Endodermal cell (in vitro differentiated cells): ENCODE measurements around the gene NUCKS1. TPM values are rescaled to one million over a fixed set of nuclear protein-coding genes. Genes with fewer than 3 reads are reported as not detected.

ENCODE experiments used
- DNase-seq: peaks from one replicate; pipeline ENCODE4 v3.0.0-alpha.2; 2017
- H3K27ac ChIP-seq: 2 replicates; pipeline ENCODE4 v1.5.1; 2013; ENCODE audit warnings: mild to moderate bottlenecking, low read depth, low read length, moderate library complexity
- H3K27me3 ChIP-seq: 2 replicates; pipeline ENCODE4 v1.6.1; 2013; ENCODE audit warnings: mild to moderate bottlenecking, low read length, moderate library complexity; ENCODE audit not compliant: insufficient read depth, control insufficient read depth, poor library complexity, severe bottlenecking
- H3K36me3 ChIP-seq: 2 replicates; pipeline ENCODE4 v1.7.0; 2013; ENCODE audit warnings: mild to moderate bottlenecking, low read length, moderate library complexity; ENCODE audit not compliant: control insufficient read depth, insufficient read depth
- H3K4me1 ChIP-seq: one replicate; pipeline ENCODE4 v1.7.0; 2013; ENCODE audit warnings: low read length; ENCODE audit not compliant: control insufficient read depth, insufficient read depth
- H3K4me3 ChIP-seq: 2 replicates; pipeline ENCODE4 v1.5.1; 2013; ENCODE audit warnings: mild to moderate bottlenecking, low read length, moderate library complexity
- H3K9ac ChIP-seq: 2 replicates; pipeline ENCODE4 v1.6.1; 2013; ENCODE audit warnings: mild to moderate bottlenecking, low read length, moderate library complexity; ENCODE audit not compliant: poor library complexity, severe bottlenecking; ENCODE audit errors: extremely low read depth
- H3K9me3 ChIP-seq: 2 replicates; pipeline ENCODE4 v1.6.1; 2013; ENCODE audit warnings: mild to moderate bottlenecking, low read length, moderate library complexity; ENCODE audit not compliant: control insufficient read depth
- H3K27ac Mint-ChIP-seq: 2 replicates; pipeline ENCODE4 v1.8.0; 2020; ENCODE audit warnings: mixed read lengths
- H3K27me3 Mint-ChIP-seq: 2 replicates; pipeline ENCODE4 v1.8.0; 2021; ENCODE audit warnings: mild to moderate bottlenecking, mixed read lengths; ENCODE audit not compliant: insufficient read depth
- H3K36me3 Mint-ChIP-seq: 2 replicates; pipeline ENCODE4 v1.8.0; 2020; ENCODE audit warnings: low read depth, mixed read lengths
- H3K4me1 Mint-ChIP-seq: 2 replicates; pipeline ENCODE4 v1.8.0; 2020; ENCODE audit warnings: mixed read lengths
- H3K4me3 Mint-ChIP-seq: 2 replicates; pipeline ENCODE4 v1.8.0; 2020; ENCODE audit warnings: mild to moderate bottlenecking, moderate library complexity, mixed read lengths
- H3K9me3 Mint-ChIP-seq: 2 replicates; pipeline ENCODE4 v1.8.0; 2020; ENCODE audit warnings: mild to moderate bottlenecking, mixed read lengths
- CTCF ChIP-seq: fragments of 200-600 bp; sonication (generic); conservative IDR thresholded peaks from 2 replicates; pipeline ENCODE4 v1.5.0; 2021; ENCODE audit warnings: antibody characterized with exemption, mild to moderate bottlenecking
- WGBS, 2 experiments: methylation state at CpG; one replicate each; pipeline versions ENCODE4 v1.1.5 to v1.1.7; 2013; ENCODE audit warnings: missing lambda C conversion rate in 2 of 2, mixed read lengths in 1 of 2; ENCODE audit not compliant: insufficient coverage in 1 of 2, insufficient read length in 1 of 2; 5-methylcytosine and 5-hydroxymethylcytosine counted together
- total RNA-seq, 2 donors: library from RNA; stranded (reverse); fragmentation: NEBNext Ultra II Directional in 1 of 2; extraction: Animal tissue kit (Norgen Biotek cat#: 25700) in 1 of 2; gene quantifications; 2 replicates in 1 of 2; 3 replicates in 1 of 2; pipeline ENCODE4 v1.2.1, GENCODE V29; 2021

The NUCKS1 gene
- total RNA-seq, 2 donors from 2014 or later = 380 to 532 TPM

- TF ChIP-seq CTCF = no peak
- H3K4me3 ChIP-seq = peak overlapping the region; percentile 98
- peak overlapping the region; percentile 87 for H3K9ac ChIP-seq
- no peaks in the 10 kb centered on the region for H3K27me3 ChIP-seq
- no peak for DNase-seq
- peak overlapping the region; percentile 89 for H3K4me3 Mint-ChIP-seq
- H3K9me3 Mint-ChIP-seq = no peaks in the 10 kb centered on the region
- 76 to 88% methylated on average over 4 to 5 of the region's 5 CpGs for whole genome bisulfite sequencing, 2 experiments
- peaks cover 13% of the 10 kb centered on the region for H3K36me3 Mint-ChIP-seq
- peaks cover 38% of the 10 kb centered on the region for H3K36me3 ChIP-seq
- peaks cover 3% of the 10 kb centered on the region for H3K4me1 ChIP-seq
- no peak overlapping the region for H3K27ac ChIP-seq
- H3K9me3 ChIP-seq = no peaks in the 10 kb centered on the region
- no peaks in the 10 kb centered on the region for H3K27me3 Mint-ChIP-seq
- no peak overlapping the region for H3K27ac Mint-ChIP-seq
- H3K4me1 Mint-ChIP-seq = peaks cover 32% of the 10 kb centered on the region
Observed at GRCh38 chr1:205746757-205747412, 3.1 kb downstream of the NUCKS1 start.

- peaks cover 32% of the 10 kb centered on the region for H3K4me1 Mint-ChIP-seq
- H3K27ac Mint-ChIP-seq = no peak overlapping the region
- Histone ChIP-seq H3K4me3 (peak overlapping the region; percentile 38), H3K9me3 (no peaks in the 10 kb centered on the region), H3K27ac (no peak overlapping the region), H3K4me1 (peaks cover 3% of the 10 kb centered on the region), H3K27me3 (no peaks in the 10 kb centered on the region), H3K36me3 (peaks cover 56% of the 10 kb centered on the region), H3K9ac (no peak overlapping the region)
- H3K9me3 Mint-ChIP-seq = no peaks in the 10 kb centered on the region
- H3K36me3 Mint-ChIP-seq = peaks cover 28% of the 10 kb centered on the region
- DNase-seq = no peak
- no peak for TF ChIP-seq CTCF
- H3K27me3 Mint-ChIP-seq = no peaks in the 10 kb centered on the region
- 98% methylated on average over 8 of the region's 8 CpGs; no CpG with 5 or more reads in 1 of the 2 experiments for WGBS, 2 experiments
- no peak overlapping the region for H3K4me3 Mint-ChIP-seq
Observed at GRCh38 chr1:205744403-205744802, 5.6 kb downstream of the NUCKS1 start.

- Histone ChIP-seq H3K27me3 (no peaks in the 10 kb centered on the region), H3K4me1 (peaks cover 3% of the 10 kb centered on the region), H3K9me3 (no peaks in the 10 kb centered on the region), H3K9ac (no peak overlapping the region), H3K4me3 (peak overlapping the region; percentile 38), H3K27ac (no peak overlapping the region), H3K36me3 (peaks cover 61% of the 10 kb centered on the region)
- WGBS, 2 experiments = 50 to 61% methylated on average over 4 of the region's 4 CpGs
- Mint-ChIP-seq H3K4me1 (peaks cover 32% of the 10 kb centered on the region), H3K36me3 (peaks cover 33% of the 10 kb centered on the region), H3K27ac (no peak overlapping the region), H3K27me3 (no peaks in the 10 kb centered on the region), H3K9me3 (no peaks in the 10 kb centered on the region), H3K4me3 (no peak overlapping the region)
- no peak for TF ChIP-seq CTCF
- no peak for DNase-seq
Observed at GRCh38 chr1:205743977-205744376, 6.0 kb downstream of the NUCKS1 start.
